Middle frontal gyrus (tissue), 1 donor: Measurements from ENCODE around the gene TMEM138.
"Not testable (repeated sequence)": the region's sequence is repeated elsewhere in the genome, so short reads cannot be mapped to it uniquely, and the experiment has no call there.

Source experiments
- DNase-seq: peaks from one replicate; pipeline ENCODE4 v3.0.0-alpha.2; 2015; ENCODE audit warnings: low spot score; ENCODE audit errors: extremely low spot score

TMEM138 gene

DNA sequence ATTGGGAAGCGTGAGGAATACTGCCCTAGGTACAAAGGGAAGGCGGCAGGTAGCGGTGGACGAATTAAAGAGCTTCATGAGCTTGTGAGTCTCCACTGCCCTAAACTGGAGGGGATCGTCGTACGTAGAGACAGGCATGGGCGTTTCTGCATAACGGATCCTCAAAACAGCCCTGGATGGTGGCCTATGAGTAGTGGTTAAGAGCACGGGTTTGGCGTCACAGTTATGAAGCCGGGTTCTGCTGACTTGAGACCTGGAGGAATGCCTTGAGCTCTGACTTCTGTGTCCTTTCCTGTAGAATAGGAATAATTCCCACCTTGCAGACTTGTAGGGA, 335 bp downstream of the TMEM138 start:
- no peak for DNase-seq

DNA sequence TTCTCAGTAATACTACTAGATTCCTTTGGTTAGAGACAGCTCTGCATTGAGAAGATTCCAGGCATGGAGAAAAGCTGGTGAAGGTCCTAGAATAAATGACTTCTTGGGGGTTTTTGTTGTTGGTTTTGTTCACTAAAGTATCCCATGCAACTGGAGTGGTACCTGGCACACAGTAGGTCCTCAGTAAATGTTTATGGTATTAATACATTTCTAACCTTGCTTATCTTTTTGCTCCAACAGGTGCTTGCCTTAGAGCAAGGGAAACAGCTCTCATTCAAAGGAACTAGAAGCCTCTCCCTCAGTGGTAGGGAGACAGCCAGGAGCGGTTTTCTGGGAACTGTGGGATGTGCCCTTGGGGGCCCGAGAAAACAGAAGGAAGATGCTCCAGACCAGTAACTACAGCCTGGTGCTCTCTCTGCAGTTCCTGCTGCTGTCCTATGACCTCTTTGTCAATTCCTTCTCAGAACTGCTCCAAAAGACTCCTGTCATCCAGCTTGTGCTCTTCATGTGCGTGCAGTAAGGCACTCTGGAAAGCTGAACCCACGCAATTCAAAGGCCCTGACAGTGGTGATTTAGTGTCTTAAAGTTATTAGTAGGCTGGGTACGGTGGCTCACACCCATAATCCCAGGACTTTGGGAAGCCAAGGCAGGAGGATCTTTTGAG, 2.0 kb downstream of the TMEM138 start:
- no peak for DNase-seq

DNA sequence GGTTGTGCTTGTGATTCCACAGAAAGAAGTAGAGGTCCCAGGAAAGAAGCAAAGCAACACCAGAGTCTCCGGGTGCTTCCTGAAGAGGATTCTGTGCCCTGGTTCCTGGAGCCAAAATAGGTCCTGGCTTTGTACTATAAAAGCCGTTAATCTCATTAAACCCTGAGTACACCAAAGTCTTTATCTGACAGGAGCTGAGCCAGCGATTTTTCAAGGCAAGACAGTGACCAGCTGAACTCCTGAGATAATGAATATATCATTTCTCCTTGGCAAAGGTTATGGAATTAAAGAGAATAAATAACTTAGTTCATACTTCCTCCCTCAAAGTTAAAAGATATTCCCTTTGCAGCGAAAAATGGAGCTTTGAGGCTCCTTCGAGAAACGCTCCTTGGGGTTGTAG, 5.2 kb downstream of the TMEM138 start:
- no peak for DNase-seq

DNA sequence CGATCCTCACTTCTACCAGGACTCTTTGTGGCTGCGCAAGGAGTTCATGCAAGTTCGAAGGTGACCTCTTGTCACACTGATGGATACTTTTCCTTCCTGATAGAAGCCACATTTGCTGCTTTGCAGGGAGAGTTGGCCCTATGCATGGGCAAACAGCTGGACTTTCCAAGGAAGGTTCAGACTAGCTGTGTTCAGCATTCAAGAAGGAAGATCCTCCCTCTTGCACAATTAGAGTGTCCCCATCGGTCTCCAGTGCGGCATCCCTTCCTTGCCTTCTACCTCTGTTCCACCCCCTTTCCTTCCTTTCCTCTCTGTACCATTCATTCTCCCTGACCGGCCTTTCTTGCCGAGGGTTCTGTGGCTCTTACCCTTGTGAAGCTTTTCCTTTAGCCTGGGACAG, 6.5 kb downstream of the TMEM138 start:
- no peak for DNase-seq

DNA sequence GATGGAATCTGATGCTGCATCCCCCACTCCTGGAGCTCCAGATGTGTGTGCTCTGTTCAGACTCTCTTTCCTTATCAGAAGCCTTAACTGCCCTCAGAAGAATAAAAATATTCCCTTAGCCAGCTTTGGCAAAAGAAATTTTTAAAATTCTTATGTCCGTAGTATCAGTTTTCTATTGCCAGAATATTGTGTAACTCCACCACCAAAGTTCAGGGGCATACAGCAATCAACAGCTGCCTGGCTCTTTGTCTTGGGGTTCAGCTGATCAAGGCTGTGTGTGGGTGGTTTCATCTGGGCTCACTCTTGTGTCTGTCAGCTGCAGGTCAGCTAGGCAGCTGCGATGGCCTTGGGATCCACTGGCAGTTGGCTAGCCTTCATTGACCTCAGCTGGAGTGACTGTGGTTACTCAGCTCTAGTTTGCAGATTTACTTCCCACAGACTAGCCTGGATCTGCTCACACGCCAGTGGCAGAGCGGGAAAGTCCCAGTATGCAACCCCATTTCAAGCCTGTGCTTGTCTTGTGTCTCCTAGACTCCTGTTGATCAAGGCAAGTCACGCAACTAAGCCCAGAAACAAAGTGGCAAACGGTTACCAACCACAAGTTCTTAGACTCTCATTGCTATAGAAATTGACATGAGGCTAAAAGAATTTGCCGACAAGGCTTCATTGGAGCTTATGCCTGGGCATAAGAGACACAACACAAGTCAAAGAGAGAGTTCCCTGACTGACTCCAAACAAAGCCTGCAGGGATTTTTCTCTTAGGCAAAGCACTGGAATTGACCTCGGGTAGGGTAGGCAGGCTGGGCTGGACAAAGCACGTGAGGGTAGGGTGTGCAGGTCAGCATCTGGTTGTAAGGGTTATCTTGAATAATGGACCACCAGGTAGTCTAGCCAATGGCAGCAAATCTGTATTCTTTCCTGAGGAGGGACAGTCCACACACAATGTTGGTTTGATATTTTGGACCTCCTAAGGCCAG, 7.5 kb downstream of the TMEM138 start:
- no peak for DNase-seq

DNA sequence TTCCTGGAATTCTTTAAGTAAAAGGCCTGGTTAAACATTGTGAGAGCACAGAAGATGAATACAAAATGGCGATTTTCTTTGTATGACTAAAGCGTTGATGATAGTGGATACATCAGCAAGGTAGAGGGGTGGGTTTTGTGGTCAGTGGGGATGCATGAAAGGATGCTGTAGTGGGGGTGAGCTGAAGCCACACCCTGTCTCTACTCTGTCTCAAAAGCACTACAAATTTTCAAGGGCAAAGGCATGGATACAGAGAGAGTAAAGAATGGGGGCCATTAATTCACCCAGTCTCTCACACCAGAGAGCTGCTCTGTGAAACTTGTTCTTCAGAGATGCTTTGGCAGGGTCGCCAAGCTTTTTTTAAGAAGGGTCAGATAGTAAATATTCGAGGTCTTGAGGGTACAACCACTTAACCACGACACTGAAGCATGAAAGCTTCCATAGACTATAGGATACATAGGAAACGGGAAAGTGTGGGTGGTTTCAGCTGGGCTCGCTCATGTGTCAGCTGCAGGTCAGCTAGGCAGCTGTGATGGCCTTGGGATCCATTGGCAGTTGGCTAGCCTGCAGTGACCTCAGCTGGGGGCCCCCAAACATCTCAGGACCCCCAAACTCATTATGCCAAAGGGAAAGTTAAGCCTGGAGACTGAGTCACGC, 8.3 kb downstream of the TMEM138 start:
- no peak for DNase-seq

DNA sequence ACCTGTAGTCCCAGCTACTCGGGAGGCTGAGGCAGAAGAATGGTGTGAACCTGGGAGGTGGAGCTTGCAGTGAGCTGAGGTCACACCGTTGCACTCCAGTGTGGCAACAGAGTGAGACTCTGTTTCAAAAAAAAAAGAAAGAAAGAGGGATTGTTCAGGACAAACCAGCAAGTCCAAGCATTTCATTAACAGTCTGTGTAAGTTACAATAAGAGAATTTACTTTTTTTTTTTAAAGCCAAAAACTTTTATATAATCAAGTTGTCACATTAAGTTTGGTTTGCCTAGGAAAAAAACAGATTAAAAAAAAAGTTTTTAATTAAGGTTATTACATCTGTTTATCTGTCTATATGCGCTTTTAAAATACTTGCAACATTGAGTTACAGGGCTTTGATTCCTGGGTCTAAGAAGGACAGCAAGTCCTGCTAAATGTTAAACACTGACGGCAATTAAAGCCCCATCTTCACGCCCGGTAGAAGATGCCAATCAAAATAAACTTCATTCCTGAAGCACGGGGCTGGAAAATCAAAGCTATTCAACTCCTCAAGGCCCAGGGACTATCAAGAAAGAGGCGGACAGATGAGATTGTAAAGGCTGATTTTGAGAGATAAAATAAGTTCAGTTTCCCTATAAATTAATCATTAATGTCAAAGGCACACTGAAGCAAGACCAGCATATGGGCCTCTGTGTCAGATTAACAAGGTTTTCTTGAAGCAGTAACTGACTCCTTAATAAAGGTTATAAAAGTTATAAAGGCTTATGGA, 10.7 kb downstream of the TMEM138 start:
- no peak for DNase-seq

DNA sequence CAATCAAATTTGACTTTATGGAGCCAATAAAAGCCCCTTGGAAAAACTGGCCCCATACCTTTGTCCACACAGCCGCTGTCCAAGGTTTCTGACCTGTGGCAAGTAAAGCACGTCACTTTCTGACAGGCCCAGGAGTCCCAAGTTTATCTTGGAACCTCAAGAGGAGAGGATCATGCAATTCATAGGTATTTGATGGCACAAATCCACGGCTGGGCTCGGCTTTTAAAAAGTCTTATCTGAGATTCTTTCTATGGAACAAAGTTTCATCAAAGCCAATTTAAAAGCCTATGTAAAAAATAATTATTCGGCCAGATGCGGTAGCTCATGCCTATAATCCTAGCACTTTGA, 13.6 kb downstream of the TMEM138 start:
- no peak for DNase-seq

DNA sequence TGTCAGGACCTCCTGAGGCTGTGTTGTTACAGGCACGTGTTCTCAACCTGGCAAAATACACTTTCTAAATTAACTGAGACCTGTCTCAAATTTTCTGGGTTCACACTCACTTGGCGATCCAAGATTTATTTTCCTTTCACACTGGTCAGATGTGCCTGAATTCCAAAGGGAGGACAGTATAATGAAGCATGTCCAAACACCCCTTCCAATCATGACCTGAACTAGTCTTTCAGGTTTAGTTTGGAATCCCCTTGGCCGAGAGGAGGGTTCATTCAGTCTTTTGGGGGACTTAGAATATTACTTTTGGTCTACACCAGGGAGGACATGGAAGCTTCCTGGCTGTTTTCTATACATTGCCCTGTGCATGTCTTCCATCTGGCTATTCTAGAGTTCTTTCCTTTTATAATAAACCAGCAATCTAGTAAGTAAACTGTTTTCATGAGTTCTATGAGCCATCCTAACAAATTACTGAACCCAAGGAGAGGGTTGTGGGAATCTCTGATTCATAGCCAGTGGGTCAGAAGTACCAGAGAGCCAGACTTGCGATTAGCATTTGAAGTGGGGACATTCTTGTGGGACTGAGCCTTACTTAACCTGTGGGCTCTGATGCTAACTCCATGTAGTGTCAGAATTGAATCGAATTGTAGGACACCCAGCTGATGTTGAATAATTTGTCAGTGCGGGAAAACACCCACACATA, 15.4 kb downstream of the TMEM138 start:
- no peak for DNase-seq

DNA sequence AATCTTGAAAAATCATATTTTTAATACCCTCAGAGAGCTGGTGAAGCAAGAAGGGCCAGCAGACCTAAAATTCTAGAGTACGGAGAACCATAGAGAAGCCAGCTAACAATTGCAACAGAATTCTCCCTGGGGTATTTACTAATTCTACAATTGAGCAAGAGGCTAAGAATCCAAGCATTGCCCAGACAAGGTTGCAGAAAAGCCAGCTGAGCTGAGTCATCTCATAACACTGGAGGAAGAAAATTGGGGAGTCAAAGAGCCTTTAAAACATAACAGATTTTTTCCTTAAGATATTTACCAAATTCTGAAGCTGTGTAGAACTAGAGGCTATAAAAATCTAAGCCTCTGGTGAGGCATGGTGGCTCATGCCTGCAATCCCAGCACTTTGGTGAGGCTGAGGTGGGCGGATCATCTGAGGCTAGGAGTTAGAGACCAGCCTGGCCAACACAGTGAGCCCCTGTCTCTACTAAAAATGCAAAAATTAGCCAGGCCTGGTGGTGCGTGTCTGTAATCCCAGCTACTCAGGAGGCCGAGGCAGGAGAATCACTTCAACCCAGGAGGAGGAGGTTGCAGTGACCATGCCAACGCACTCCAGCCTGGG, 16.6 kb downstream of the TMEM138 start:
- no peak for DNase-seq

DNA sequence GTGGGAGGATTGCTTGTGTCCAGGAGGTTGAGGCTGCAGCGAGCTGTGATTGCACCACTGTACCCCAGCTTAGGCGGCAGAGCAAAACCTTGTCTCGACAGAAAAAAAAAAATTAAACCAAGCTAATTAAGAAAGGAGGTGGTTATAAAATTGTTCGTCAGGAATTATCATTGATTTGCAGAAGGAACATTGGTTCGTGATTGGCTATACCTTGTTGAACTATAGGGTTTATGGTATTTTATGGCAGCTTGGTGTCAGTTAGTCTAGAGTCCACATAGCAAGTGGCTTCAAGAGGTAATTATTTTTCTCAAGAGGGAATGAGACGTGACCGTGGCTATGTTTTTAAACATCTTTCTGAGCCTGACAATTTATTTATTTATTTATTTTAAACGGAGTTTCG, 18.7 kb downstream of the TMEM138 start:
- no peak for DNase-seq

DNA sequence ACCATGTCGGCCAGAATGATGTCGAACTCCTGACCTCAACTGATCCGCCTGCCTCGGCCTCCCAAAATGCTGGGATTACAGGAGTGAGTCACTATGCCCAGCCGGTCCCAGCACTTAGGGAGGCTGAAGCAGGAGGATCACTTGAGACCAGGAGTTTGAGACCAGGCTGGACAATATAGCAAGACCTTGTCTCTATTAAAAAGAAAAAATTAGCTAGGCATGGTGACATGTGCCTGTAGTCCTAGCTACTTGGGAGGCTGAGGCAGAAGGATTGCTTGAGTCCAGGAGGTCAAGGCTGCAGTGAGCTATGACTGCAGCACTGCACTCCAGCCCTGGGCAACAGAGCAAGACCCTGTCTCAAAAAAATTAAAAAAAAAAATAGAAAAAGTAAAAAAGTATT, 21.7 kb downstream of the TMEM138 start:
- DNase-seq, result not testable (repeated sequence)

DNA sequence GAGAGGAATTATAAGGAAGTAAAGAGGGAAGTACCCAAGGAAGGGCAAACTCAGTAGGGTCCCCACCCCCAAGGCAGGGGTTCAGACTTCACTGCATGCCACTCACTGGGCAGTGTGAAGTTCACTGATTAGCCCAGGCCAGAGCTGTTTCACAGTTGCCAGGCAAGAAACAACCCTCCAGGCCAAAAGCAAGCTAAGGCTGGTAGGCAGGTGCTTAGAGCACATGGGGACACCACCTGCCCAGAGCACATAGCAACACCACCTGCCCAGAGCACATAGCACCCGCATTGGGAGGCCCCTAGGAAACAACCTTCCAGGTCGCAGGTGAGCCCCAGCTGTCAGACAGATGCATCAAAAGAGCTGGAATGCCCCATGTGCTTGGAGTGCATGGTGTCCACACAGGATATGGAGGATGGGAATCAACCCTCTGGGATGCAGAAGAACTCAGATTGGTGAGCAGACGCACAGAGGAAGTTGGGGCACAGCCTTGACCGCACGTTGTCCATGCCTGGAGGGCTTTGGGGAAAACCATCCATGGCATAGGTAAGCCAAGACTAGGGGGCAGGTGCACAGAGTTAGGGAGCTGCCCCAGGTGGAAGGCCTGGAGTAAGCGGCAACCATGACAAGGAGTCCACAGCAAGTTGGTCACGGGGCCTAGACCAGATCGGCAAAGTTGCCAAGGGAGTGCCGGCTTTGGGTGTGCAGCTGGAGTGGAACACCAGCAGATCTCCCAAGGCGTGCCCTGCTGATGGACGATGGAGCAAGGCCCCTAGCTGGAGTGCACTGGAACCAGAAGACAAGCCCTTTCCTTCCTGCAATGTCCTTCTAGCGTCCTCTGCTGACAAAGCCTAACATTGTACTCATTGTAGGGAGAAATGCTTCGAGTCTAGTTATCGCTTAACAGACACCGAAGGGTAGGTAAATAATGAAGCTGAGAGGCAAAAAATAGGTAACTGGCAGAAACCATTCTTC, 22.4 kb downstream of the TMEM138 start:
- no peak for DNase-seq

DNA sequence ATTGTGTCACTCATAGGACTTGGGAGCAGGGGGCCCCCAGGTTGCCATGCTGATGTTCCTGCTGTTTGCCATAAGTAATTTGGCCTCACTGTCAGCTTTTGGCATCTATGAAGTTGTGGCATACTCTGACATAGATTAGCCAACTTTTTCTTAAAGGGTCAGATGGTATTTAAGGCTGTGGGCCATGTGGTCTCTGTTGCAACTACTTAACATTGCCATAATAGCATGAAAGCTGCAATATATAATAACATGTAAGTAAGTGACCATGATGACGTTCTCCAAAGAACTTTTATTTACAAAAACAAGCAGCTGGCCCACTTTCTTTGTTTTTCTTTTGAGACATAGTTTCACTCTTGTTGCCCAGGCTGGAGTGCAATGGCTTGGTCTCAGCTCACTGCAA, 28.0 kb downstream of the TMEM138 start:
- no peak for DNase-seq

DNA sequence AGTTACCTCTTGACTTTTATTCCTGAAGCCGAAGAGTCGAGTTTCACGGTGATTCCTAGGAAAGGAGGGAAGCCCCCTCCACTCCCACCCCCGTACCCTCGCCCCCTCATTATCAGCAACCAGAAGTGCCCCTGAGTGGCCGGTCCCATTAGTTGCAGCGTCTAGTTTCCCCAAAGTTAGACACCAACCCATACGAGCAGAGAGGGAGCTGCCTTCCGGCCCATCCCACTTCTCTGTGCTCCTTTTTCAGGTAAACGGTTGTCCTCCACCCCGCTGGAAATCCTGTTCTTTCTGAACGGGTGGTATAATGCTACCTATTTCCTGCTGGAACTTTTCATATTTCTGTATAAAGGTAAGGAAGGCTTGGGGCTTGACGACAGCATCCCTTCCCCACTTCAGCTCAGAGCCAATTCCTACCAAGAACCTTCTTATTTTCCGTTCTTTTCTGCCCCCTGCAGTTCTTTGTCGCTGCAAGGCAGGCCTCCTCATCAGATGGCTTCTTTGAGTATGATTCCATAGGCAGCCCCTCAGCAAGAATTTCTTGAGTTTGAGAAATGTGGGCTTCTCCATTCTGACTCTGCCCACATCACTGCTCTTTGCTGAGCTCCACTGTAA, 30.9 kb downstream of the TMEM138 start:
- no peak for DNase-seq

DNA sequence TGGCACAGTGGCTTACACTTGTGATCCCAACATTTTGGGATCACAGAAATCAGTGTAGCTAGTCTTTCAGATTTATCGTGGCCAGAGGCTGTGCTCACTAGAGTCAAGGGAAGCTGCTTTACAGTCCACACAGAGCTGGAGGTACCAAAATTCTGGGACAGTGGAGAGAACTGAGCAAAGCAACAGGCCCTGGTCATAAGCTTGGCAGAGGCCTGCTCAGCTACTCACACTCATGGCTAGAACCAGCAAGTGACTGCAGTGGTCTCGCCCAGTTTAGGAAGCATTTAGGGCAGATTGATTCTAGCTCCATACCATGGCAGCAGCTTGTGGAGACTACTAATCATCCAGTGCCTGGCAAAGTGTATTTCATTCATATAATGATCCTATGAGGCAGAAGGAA, 39.0 kb downstream of the TMEM138 start:
- no peak for DNase-seq

DNA sequence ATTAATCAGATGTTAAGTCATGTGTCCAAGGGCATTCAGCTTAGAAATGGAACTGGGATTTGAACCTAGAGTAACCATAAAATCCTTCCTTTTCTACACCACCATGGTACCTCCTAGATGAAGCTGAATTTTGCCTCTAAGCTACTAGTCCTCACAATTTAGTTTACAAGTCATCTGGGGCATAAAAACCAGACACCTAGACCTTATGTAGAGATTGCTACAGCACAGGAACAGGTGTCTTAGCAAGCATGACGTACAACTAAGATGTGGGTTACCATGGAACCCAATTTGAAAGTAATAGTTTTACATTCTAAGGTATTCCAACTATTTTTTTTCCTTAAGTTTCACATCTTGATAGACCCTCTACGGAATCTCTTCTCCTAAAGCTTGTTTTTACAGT, 39.4 kb downstream of the TMEM138 start:
- no peak for DNase-seq

DNA sequence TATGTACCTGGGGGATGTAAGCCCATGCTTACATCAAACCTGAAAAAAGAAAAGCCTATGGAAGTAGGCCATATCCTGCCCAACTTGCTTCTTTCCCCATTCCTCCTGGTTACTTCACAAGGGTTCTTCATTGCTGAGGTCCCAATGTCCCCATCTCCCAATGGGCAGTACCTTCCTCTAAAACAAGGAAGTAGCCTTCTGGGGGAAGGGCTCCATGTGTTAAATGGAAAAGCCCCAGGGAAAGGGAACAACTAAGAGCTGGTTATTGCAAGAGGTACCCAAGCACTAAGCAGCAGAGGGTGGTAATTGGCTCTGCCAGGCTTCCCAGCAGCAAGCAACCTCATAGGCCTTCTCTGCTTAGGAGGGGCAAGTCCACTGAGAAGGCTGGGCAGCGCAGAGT, 41.5 kb downstream of the TMEM138 start:
- DNase-seq, result no peak

DNA sequence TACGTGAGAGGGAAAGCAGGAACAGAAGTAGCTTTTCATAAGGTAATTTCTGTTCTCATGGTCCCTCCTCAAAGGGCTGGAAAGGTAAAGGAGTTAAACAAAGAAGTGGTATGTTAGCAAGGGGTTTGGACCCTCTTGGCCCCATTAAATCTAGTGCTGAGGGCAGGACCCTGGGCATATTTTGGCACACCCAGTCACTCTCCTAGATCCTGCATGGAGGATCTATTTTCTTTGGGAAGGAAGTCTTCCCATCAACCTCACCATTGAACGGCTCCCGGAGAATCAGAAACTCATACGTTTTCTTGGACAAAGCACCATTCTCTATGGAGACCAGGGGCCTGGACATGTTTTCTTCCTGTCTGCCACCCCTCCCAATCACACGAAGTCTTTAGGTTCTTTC, 41.9 kb downstream of the TMEM138 start:
- DNase-seq, result no peak
